Globus pallidus (tissue), 1 donor: Measurements from ENCODE around the gene SEMA4A.
"Not testable (repeated sequence)": the region's sequence is repeated elsewhere in the genome, so short reads cannot be mapped to it uniquely, and the experiment has no call there.

Experiments used
- DNase-seq: peaks from one replicate; pipeline ENCODE4 v3.0.0-alpha.2; 2015; ENCODE audit warnings: low spot score

SEMA4A gene

GRCh38 chr1:156160000-156160742 lies 6.8 kb downstream of the SEMA4A start:
- DNase-seq: peak; percentile 22

DNA sequence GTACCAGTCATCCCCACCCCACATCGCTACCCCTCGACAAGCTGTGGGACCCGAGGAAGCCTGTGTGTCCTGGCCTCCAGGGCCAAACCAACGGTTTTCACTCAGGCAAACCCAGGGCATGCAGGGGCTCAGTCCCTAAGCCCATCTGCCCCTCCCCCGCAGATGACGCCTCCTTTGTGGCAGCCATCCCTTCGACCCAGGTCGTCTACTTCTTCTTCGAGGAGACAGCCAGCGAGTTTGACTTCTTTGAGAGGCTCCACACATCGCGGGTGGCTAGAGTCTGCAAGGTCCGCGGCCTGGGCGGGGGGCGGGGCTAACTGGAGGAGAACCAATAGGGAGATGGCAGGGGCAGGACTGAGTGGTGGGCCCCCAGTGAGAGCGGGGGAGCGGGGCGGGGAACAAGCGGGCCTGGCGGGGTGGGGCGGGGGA lies 7.4 kb downstream of the SEMA4A start:
- peak; percentile 84 for DNase-seq

DNA sequence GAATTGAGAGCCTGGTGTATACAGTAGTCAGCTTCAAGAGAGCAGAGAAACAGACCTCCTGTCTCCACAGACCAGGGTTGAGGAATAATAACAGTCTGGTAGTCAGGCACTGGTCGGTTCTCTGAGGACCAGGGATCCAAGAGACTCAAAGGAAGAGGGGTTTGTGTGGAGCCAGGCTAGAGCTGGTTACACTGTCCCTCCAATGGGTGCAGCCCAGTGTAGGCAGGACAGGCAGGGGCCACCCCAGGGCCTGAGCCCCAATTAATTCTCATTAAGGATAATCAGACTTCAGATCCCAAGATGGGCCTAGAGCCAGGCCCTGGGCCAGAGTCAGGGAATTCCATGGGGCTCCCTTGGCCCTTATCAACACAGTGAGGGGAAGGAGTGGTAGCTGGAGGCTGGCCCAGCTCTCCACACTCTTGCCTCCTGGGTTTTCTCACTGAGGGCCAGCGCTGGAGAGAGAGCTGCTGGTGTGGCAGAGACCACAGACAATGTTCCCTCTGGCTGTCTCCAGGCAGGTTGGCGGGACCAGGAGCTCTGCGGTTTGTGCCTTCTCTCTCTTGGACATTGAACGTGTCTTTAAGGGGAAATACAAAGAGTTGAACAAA lies 9.1 kb downstream of the SEMA4A start:
- no peak for DNase-seq

- DNase-seq: no peak
Measured at GRCh38 chr1:156163712-156164111, 10.3 kb downstream of the SEMA4A start.

- no peak for DNase-seq
Measured at GRCh38 chr1:156164125-156164831, 10.9 kb downstream of the SEMA4A start.

DNA sequence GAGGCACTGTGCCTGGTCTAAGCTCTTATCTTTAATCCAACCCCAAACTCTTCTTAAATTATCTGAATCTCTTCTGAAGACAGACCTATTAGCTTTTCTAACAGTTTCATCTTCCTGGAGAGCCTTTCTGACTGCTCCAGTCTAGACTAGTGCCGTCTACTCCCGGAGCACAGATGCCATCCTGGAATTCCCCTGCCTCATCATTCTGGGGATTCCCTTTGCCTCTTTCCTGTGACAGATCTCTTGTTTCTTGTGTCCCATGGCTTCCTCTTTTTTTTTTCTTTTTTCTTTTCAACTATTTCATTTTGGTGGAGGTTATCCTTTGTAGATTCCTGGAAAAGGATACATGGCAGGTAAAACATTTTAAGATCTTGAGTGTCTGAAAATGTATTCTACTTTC lies 11.7 kb downstream of the SEMA4A start:
- no peak for DNase-seq

DNA sequence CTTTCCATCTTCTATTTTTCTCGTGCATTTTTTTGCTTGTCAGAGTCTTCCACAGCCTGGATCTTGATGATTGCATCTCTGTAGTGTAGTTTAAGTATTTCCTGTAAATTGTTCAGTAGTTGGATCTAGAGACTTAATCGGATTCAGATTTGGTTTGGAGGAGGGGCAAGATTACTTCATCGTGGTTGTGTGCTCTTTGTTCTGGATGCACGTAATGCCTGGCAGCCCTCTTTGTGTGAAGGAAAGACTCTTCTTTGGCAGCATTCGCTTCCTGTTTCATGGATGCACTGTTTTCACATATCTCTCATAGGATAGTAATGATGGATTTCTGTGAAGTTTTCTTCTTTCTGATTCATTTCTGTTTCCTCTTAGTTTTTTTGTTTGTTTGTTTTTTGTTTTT lies 14.2 kb downstream of the SEMA4A start:
- DNase-seq: no peak

- DNase-seq: no peak
Measured at GRCh38 chr1:156172696-156173470, 19.5 kb downstream of the SEMA4A start.

- no peak for DNase-seq
Measured at GRCh38 chr1:156176610-156177210, 23.3 kb downstream of the SEMA4A start.

DNA sequence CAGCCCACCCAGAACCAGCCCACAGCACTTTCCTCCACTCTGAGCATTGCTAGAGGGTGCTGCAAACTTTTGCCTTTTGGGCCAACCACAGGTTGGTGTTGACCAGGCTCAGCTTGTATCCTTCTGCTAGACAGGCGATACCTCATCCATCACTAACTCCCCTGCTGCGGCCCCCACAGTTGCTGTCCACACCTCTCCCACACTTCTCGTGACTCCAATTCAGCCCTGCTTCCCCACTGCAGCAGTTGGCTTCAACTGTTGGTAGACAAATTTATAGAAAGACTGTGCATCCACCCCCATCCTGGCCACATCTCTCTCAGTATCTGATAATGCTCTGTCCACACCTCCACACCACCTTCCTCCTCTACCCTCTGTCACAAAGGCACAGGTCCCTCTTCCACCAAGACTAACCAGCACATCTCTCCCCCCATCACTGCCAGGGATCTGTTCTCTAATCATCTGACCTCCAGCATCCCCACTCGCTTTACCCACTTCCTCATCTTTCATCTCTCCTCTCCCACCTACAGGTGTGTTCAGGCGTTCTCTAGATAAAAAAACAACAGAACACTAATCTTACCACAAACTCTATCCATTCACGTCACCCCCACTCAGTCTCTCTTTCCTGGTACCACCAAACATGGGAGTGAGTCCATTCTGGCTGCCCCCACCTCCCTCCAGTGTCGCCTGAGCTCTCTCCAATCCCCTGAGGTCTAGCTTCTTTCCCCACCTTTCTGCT lies 24.7 kb downstream of the SEMA4A start:
- no peak for DNase-seq

- DNase-seq: no peak
Measured at GRCh38 chr1:156180471-156180870, 27.1 kb downstream of the SEMA4A start.

GRCh38 chr1:156181391-156181924 lies 28.1 kb downstream of the SEMA4A start:
- DNase-seq: not testable (repeated sequence)

GRCh38 chr1:156182010-156182779 lies 28.8 kb downstream of the SEMA4A start:
- not testable (repeated sequence) for DNase-seq

DNA sequence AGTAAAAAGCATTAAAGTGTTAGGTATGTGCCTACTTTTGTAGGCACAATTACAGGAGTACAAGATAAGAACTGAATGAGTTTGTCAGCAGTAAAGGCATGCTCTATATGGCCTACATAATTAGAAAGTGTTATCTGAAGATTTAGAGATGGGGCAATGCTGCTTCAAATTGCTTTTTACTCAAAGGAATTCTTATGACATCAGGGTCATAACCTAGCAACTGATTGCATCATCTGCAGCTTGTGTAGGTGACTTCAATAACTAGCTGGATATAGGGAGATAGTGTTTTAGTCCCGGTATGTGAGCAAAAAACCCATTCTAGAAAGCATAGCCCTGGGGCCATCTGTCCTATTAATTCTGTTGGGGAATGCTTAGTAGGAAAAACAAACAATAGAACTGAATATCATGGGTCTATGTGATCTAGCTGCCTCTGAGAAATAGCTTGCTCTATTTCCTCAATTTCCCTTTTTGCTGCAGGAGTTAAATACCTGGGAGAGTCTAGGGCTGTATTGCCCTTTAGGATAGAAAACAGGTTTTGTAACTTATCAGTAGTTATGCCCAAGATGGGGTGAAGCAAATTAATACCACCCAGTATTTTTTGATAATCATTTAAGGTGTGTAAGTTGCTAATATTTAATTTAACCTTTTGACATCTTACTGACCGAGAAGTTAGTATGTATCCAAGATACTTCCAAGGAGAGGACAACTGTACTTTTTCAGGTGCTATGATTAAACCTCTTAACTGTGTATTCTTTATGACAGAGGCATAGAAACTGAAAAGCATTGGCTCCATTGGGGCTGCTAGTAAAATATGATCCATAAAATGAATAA lies 33.2 kb downstream of the SEMA4A start:
- not testable (repeated sequence) for DNase-seq

GRCh38 chr1:156190265-156190664 lies 36.9 kb downstream of the SEMA4A start:
- DNase-seq: not testable (repeated sequence)

DNA sequence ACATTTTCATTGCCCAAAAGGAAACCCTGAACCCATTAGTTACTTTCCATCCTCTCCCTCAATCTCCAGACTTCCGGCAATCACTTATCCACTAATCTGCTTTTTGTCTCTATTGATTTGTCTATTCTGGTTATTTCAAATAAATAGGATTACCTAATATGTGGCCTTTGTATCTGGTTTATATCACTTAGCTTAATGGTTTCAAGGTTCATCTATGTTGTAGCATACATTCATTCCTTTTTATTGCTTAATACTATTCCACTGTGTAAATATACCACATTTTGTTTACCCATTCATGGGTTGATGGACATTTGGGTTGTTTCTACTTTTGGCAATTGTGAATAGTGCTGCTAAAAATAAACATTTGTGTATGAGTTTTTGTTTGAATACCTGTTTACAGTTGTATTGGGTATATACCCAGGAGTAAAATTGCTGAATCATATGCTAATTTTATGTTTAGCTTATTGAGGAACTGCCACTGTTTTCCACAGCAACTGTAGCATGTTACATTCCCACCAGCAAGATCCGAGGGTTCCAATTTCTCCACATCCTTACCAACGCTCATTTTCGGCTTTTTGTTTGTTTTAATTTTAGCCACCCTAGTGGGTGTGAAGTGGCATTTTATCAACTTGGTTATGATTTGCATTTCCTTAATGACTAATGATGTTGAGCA lies 38.0 kb downstream of the SEMA4A start:
- DNase-seq: no peak

DNA sequence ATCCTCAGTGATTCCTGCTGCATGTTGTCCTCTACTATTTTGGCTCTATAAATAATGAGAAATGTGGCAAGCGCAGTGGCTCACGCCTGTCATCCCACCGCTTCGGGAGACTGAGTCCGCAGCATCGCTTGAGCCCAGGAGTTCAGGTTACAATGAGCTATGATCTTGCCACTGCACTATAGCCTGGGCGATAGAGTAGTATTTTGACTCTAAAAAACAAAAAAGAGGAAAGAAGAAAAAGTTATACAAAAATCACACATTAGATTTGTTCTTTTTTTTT lies 39.8 kb downstream of the SEMA4A start:
- DNase-seq: no peak

GRCh38 chr1:156193488-156194299 lies 40.3 kb downstream of the SEMA4A start, which contains the start of gene SLC25A44:
TSS of gene SLC25A44 (plus strand) at chr1:156194104. CDS start at chr1:156199848, 5,744 bp downstream.
- DNase-seq: peak; percentile 99
